Measurements from ENCODE around the gene RBP2.

- TF ChIP-seq, protein P1, sequence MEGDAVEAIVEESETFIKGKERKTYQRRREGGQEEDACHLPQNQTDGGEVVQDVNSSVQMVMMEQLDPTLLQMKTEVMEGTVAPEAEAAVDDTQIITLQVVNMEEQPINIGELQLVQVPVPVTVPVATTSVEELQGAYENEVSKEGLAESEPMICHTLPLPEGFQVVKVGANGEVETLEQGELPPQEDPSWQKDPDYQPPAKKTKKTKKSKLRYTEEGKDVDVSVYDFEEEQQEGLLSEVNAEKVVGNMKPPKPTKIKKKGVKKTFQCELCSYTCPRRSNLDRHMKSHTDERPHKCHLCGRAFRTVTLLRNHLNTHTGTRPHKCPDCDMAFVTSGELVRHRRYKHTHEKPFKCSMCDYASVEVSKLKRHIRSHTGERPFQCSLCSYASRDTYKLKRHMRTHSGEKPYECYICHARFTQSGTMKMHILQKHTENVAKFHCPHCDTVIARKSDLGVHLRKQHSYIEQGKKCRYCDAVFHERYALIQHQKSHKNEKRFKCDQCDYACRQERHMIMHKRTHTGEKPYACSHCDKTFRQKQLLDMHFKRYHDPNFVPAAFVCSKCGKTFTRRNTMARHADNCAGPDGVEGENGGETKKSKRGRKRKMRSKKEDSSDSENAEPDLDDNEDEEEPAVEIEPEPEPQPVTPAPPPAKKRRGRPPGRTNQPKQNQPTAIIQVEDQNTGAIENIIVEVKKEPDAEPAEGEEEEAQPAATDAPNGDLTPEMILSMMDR (IDR thresholded peaks at IDR 0.05; ENCODE audit: control extremely low read depth in 1 of 3, insufficient read depth in 1 of 3, low read depth in 1 of 3, low read length in 3 of 3): peak in 2 of 3 experiments; percentile 75 to 77; a peak in 3 of 4 replicates
- no peak for TF ChIP-seq BRCA1 (IDR thresholded peaks at IDR 0.05; ENCODE audit: low read depth, low read length)
These were observed 48.8 kb downstream of the RBP2 start for GRCh38 chr3:139427283-139428060.
